Suprapubic skin (tissue), 4 donors: ENCODE data around the gene GIT1.

Experiments
- CTCF ChIP-seq, 2 donors: fragments of 200-600 bp in 1 of 2; fragments of 450-650 bp in 1 of 2; sonication (generic) in 1 of 2; IDR thresholded peaks; one replicate each; pipeline ENCODE4 v1.5.1; 2016 to 2019; ENCODE audit warnings: antibody characterized with exemption in 2 of 2, mild to moderate bottlenecking in 1 of 2, moderate library complexity in 1 of 2
- EP300 ChIP-seq: sonication (generic); formaldehyde crosslinking; IDR thresholded peaks from one replicate; pipeline ENCODE4 v1.6.1; 2017; ENCODE audit warnings: antibody characterized with exemption
- POLR2A ChIP-seq, 2 donors: fragments of 450-650 bp; IDR thresholded peaks; one replicate each; pipeline ENCODE4 v1.6.1; 2017; ENCODE audit warnings: antibody characterized with exemption in 2 of 2, mild to moderate bottlenecking in 2 of 2, moderate library complexity in 2 of 2
- POLR2AphosphoS5 ChIP-seq, 3 donors: sonication (generic); formaldehyde crosslinking; IDR thresholded peaks; one replicate each; pipeline ENCODE4 v1.6.1; 2017; ENCODE audit warnings: antibody characterized with exemption in 3 of 3

GRCh38 chr17:29569245-29569950, 20.1 kb downstream of the GIT1 start:
- TF ChIP-seq CTCF (IDR thresholded peaks at IDR 0.05) (no peak), POLR2A (IDR thresholded peaks at IDR 0.05) (no peak), EP300 (no peak), POLR2AphosphoS5 (IDR thresholded peaks at IDR 0.05) (no peak)
